ENCODE measurements around the gene ICA1L. TPM values are rescaled to one million over a fixed set of nuclear protein-coding genes. Genes with fewer than 3 reads are reported as not detected.
"Not testable (repeated sequence)": the region's sequence is repeated elsewhere in the genome, so short reads cannot be mapped to it uniquely, and the experiment has no call there.

Gene ICA1L
- total and polyA plus RNA-seq, 5 experiments from 2014 or later: 2.8 to 4.7 (median 3.6) TPM

DNA sequence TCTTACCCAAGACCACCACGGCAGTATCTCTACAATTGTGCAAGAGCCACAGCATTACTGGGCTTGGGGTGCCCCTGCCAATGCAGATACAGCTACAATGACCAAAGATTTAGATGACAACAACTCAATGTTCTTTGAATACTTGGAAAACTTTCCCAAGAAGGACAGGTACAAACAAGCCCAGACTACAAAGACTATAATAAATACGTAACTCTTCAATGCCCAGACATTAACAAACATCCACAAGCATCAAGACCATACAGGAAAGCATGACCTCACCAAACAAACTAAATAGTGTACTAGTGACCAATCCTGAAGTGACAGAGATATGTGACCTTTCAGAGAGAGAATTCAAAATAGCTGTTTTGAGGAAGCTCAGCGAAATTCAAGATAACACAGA lies 62.8 kb downstream of the ICA1L start:
- no peak for DNase-seq
- Mint-ChIP-seq H3K4me1 (peaks cover 0 to 1% (median 0%) of the 10 kb centered on the region in 4 donors), H3K4me3 (no peak overlapping the region), H3K36me3 (peaks cover 31 to 61% (median 42%) of the 10 kb centered on the region in 3 donors), H3K27me3 (no peaks in the 10 kb centered on the region), H3K9me3 (peaks cover 0 to 17% (median 2%) of the 10 kb centered on the region in 9 donors), H3K27ac (peak overlapping the region in 2 of 10 donors; percentile 34 to 75)
- POLR2A ChIA-PET: no interaction called here
- ATAC-seq: no peak

DNA sequence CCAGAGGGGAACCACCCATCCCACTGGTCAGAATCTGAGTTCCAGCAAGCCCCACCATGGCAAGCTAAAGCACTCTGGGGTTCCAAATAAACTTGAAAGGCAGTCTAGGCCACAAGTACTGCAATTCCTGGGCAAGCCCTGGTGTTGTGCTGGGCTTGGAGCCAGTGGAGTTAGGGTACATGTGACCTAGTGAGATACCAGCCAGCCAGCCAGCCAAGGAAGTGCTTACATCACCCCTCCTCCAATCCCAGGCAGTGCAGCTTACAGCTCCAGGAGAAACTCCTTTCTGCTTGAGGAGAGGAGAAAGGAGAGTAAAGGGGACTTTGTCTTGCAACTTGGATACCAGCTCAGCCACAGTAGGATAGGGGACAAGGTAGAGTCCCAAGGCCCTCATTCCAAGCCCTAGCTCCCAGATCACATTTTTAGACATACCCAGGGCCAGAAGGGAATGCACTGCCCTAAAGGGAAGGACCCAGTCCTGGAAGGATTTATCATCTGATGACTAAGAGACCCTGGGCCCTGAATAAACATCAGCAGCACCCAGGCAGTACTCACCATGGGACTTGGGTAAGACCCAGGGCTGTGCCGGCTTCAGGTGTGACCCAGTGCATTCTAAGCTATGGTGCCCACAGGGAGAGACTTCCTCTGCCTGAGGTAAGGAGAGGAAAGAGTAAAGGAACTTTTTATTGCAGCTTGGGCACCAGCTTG lies 64.0 kb downstream of the ICA1L start:
- ATAC-seq, H3K4me3 Mint-ChIP-seq: not testable (repeated sequence)
- H3K36me3 Mint-ChIP-seq: peaks cover 32 to 60% (median 52%) of the 10 kb centered on the region in 3 donors

DNA sequence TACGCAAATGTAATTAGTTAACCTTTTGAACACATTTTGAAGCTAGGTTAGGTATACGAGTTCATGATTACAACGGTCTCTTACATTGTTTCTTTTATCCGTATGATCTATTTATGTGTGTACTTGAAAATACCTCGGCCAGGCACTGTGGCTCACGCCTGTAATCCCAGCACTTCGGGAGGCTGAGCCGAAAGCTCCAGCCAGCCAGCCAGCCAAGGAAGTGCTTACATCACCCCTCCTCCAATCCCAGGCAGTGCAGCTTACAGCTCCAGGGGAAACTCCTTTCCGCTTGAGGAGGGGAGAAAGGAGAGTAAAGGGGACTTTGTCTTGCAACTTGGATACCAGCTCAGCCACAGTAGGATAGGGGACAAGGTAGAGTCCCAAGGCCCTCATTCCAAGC lies 65.7 kb downstream of the ICA1L start:
- H3K9me3 Mint-ChIP-seq: peaks cover 0 to 13% (median 1%) of the 10 kb centered on the region in 9 donors
- H3K4me1 Mint-ChIP-seq, POLR2A ChIA-PET, DNase-seq, ATAC-seq, H3K27me3 Mint-ChIP-seq: not testable (repeated sequence)
- H3K36me3 Mint-ChIP-seq: peaks cover 32 to 62% (median 60%) of the 10 kb centered on the region in 3 donors
- H3K4me3 Mint-ChIP-seq: peak overlapping the region in 1 of 10 donors; percentile 15
- peak overlapping the region in 1 of 10 donors; percentile 36 for H3K27ac Mint-ChIP-seq

More for the DNA sequence above, 64.0 kb downstream of the ICA1L start:
- not testable (repeated sequence) for H3K27me3 Mint-ChIP-seq, H3K4me1 Mint-ChIP-seq, DNase-seq, H3K27ac Mint-ChIP-seq
- peaks cover 0 to 17% (median 2%) of the 10 kb centered on the region in 9 donors for H3K9me3 Mint-ChIP-seq
- POLR2A ChIA-PET: interaction anchor here (1.0 kb wide), 1 partner anchor 172 kb away, joined by 3 read pairs; no protein-coding TSS in a partner anchor

DNA sequence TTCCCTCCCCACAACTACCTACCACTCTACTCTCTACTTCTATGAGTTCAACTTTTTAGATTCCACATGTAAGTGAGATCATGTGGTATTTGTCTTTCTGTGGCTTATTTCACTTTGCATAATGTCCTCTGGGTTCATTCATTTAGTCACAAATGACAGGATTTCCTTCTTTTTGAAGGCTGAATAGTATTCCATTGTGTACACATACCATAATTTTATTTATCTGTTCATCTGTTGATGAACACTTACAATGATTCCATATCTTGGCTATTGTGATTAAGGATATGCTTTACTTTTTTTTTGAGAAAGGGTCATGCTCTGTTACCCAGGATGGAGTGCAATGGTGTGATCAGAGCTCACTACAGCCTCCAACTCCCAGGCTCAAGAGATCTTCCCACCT lies 73.6 kb downstream of the ICA1L start:
- peak overlapping the region in 2 of 10 donors; percentile 51 to 80 for H3K27ac Mint-ChIP-seq
- H3K36me3 Mint-ChIP-seq: peaks cover 16 to 59% (median 32%) of the 10 kb centered on the region in 3 donors
- no peak overlapping the region for H3K4me3 Mint-ChIP-seq
- DNase-seq (no peak), ATAC-seq (no peak)
- peaks cover 0 to 8% (median 0%) of the 10 kb centered on the region in 9 donors for H3K9me3 Mint-ChIP-seq
- no peaks in the 10 kb centered on the region for H3K27me3 Mint-ChIP-seq
- no peaks in the 10 kb centered on the region for H3K4me1 Mint-ChIP-seq
- POLR2A ChIA-PET: interaction anchor here (1.0 to 1.5 kb wide), 2 partner anchors 11 to 163 kb away, joined by 3 read pairs; partner anchors contain the start of gene FAM117B

DNA sequence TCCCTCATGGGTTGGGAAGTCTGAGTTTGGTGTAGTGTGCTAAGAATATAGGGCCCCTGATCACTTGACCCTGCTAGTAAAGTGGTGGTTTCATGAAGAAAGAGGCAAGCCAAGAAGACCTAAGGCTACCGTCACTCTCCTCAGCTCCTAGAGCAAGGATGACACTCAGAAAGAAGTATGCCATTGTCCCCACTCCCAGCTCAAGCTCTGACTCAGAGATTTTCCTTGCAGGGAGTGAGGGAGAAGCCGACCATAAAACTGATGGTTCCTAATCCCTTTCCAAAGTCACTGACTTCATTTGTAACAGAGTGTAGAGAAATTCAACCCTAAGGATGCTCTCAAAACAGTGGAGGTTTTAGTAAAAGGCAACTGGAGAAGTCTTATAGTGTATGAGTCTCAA lies 80.9 kb downstream of the ICA1L start:
- DNase-seq (no peak), ATAC-seq (no peak)
- H3K4me3 Mint-ChIP-seq: no peak overlapping the region
- no peaks in the 10 kb centered on the region for H3K9me3 Mint-ChIP-seq
- H3K4me1 Mint-ChIP-seq: peaks cover 0 to 7% (median 3%) of the 10 kb centered on the region in 4 donors
- H3K27me3 Mint-ChIP-seq: no peaks in the 10 kb centered on the region
- peak overlapping the region in 5 of 10 donors; percentile 34 to 65 (median 52) for H3K27ac Mint-ChIP-seq
- POLR2A ChIA-PET: no interaction called here
- H3K36me3 Mint-ChIP-seq: peaks cover 20 to 51% (median 32%) of the 10 kb centered on the region in 3 donors

DNA sequence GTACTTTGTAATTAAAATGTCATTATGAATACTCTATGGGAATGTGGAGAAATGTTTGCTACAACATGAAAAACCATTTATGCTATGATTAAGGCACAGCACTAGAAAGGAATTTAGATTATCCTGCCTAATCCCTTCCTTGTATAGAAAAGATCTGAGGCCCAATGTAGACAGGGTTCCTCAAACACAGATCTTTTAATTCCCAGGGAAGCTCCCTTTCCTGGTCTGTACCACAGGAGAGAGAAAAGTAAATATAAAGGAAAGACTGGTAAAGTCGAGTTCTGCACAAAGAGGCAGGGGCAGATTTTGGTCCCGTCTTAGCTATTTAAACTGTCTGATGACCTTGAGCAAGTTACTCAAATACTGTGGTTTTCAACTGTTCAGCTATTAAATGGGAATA lies 84.7 kb downstream of the ICA1L start:
- no peak for ATAC-seq
- no peaks in the 10 kb centered on the region for H3K9me3 Mint-ChIP-seq
- no peak overlapping the region for H3K4me3 Mint-ChIP-seq
- H3K36me3 Mint-ChIP-seq: peaks cover 20 to 70% (median 38%) of the 10 kb centered on the region in 3 donors
- POLR2A ChIA-PET: interaction anchor here (1.1 kb wide), 1 partner anchor 10 kb away, joined by 3 read pairs; no protein-coding TSS in a partner anchor
- DNase-seq: no peak
- no peaks in the 10 kb centered on the region for H3K27me3 Mint-ChIP-seq
- peaks cover 0 to 7% (median 3%) of the 10 kb centered on the region in 4 donors for H3K4me1 Mint-ChIP-seq
- H3K27ac Mint-ChIP-seq: peak overlapping the region in 3 of 10 donors; percentile 4 to 64 (median 39)

GRCh38 chr2:202782940-202783558 lies 88.5 kb downstream of the ICA1L start:
- ATAC-seq: no peak
- peak overlapping the region in 2 of 10 donors; percentile 19 to 51 for H3K27ac Mint-ChIP-seq
- H3K27me3 Mint-ChIP-seq: no peaks in the 10 kb centered on the region
- no peak overlapping the region for H3K4me3 Mint-ChIP-seq
- POLR2A ChIA-PET: no interaction called here
- H3K4me1 Mint-ChIP-seq: peaks cover 0 to 18% (median 7%) of the 10 kb centered on the region in 4 donors
- no peak for DNase-seq
- H3K9me3 Mint-ChIP-seq: no peaks in the 10 kb centered on the region
- H3K36me3 Mint-ChIP-seq: peaks cover 10 to 83% (median 43%) of the 10 kb centered on the region in 3 donors

DNA sequence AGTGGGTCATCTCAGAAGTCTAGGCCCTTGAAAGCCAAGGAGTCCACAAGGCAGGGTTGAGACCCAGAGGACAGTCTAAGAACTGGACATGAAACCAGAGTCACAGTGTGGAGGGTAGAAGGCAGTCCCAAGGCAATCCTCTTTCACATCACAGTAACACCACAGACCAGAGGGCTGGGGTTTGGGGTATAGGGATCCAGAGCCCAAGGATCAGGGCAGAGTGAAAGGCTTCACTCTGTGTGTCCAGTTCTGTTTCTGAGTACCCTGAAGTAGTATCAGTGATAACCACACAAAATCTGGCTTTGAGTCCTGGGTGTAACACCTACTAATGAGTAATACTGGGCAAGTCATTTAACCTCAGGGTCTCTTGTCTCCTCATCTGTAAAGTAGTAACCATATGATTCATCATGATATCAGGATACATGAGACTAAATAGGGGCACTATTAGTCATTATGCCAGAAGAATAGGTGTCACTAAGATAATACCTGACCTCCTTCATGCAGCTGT lies 91.0 kb downstream of the ICA1L start:
- ATAC-seq (no peak), DNase-seq (no peak)
- H3K4me1 Mint-ChIP-seq: peaks cover 0 to 12% (median 6%) of the 10 kb centered on the region in 4 donors
- peaks cover 0 to 86% (median 41%) of the 10 kb centered on the region in 3 donors for H3K36me3 Mint-ChIP-seq
- H3K27ac Mint-ChIP-seq: peak overlapping the region in 1 of 10 donors; percentile 16
- peaks cover 0 to 1% (median 0%) of the 10 kb centered on the region in 9 donors for H3K9me3 Mint-ChIP-seq
- POLR2A ChIA-PET: no interaction called here
- no peak overlapping the region for H3K4me3 Mint-ChIP-seq
- no peaks in the 10 kb centered on the region for H3K27me3 Mint-ChIP-seq

DNA sequence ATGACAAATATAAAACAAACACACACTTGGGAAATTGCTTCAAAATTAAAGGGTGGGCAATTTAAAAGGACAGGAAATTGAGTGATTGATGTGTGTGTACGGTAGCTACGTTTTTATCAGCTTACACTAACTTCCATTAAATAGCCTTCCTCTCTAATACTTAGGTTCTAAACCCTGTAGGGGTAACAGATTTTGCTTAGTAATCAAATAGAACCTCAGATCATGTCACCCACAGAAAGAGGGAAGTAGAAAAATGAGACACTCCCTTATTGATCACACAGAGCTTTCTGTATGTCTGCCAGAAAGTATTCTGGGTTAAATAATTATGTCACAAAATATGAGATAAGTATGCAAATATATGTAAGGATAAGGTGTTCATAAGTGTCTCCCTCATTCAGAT lies 93.3 kb downstream of the ICA1L start:
- no peaks in the 10 kb centered on the region for H3K27me3 Mint-ChIP-seq
- DNase-seq (no peak), ATAC-seq (no peak)
- H3K4me3 Mint-ChIP-seq: no peak overlapping the region
- peaks cover 4 to 90% (median 52%) of the 10 kb centered on the region in 3 donors for H3K36me3 Mint-ChIP-seq
- POLR2A ChIA-PET: no interaction called here
- H3K4me1 Mint-ChIP-seq: peaks cover 0 to 14% (median 8%) of the 10 kb centered on the region in 4 donors
- H3K27ac Mint-ChIP-seq: no peak overlapping the region
- peaks cover 0 to 1% (median 0%) of the 10 kb centered on the region in 9 donors for H3K9me3 Mint-ChIP-seq

DNA sequence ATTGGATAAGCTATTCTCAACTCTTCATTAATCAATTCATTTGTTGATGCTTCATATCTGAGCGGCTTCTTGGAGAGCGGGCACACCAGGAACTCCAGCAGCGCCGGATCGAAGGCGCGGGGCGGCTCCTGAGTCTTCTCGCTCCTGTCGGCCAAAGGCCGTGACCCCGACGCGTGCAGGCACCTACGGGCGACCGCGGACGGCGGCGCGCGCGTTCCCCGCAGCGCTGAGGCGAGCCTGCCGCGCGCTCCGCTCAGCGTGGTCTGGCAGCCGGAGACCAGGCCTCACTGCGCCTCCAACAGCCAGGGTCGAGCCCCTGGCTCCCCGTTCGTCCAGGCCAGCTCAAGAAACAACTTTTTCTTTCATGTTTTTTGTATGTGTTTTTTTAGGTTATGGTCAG lies 97.5 kb downstream of the ICA1L start:
- POLR2A ChIA-PET: no interaction called here
- Mint-ChIP-seq H3K9me3 (peaks cover 0 to 1% (median 0%) of the 10 kb centered on the region in 9 donors), H3K27me3 (no peaks in the 10 kb centered on the region), H3K4me1 (peaks cover 7 to 16% (median 16%) of the 10 kb centered on the region in 4 donors), H3K27ac (peak overlapping the region in 2 of 10 donors; percentile 13 to 80), H3K36me3 (peaks cover 10 to 82% (median 45%) of the 10 kb centered on the region in 3 donors), H3K4me3 (no peak overlapping the region)
- DNase-seq: no peak
- ATAC-seq: no peak

DNA sequence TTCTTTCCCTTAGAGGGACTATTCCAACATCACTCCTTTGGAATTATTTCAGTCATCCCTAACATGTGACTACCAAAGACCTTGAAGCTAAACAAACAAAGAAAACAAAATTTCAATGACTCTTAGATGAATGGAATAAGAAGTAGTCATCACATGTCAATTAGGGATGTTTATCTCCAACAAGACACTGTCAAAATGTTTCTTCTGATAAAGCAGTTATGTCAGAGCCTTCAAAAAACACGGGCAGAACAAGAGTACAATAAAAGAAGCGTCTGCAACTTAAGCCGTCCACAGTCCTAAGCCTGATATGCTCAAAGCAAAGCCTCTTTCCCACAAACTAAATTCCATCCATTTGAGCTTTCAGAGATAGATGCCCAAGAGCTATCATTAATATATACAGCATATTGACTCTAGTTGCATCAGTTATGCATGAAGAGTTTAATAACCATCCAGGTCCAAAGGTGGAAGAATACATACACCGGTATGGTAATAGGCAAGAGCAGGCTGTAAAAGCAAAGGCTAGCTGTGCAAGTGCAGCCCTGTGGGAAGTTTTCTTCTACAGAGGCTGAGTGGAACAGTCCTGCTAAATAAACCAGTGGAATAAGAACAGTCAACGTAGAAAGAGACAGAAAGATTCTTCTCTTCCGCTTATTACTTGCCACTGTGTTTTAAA lies 98.1 kb downstream of the ICA1L start:
- peaks cover 0 to 1% (median 0%) of the 10 kb centered on the region in 9 donors for H3K9me3 Mint-ChIP-seq
- H3K4me3 Mint-ChIP-seq: no peak overlapping the region
- peak overlapping the region in 1 of 10 donors; percentile 24 for H3K27ac Mint-ChIP-seq
- DNase-seq (no peak), ATAC-seq (no peak)
- H3K4me1 Mint-ChIP-seq: peaks cover 7 to 16% (median 12%) of the 10 kb centered on the region in 4 donors
- no peaks in the 10 kb centered on the region for H3K27me3 Mint-ChIP-seq
- H3K36me3 Mint-ChIP-seq: peaks cover 10 to 76% (median 45%) of the 10 kb centered on the region in 3 donors
- POLR2A ChIA-PET: no interaction called here

DNA sequence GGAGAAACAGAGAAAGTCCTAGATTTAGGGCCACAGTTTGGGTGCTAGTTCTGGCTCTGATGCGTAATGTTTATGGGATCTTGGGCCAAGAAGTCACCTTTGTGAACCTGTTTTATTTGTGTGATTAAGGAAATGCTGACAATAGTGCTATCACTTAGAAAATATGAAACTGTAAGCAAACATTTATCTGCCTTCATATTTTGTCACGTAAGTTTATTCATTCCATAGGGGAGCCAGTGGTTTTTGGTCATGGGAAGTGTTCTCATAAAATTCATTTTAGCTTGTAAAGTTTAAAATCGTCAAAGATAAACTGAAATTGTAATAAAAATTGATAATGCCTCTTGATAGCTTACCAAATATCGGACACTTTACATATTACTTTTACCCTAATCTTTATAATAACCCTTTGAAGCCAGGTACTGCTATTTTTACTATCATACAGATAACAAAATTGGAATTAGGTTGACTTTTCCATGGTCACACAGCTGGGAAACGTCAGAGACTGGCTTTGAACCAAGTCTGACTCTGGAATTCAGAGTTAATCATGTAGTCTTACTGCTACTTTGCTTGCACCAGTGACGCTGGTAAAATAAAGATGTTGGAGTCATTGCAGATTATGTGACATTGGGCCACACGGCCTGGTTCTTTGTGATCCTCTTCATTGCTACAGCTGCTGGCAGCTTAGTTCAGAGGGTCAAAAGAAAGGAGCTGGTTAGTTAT lies 99.7 kb downstream of the ICA1L start:
- peaks cover 10 to 23% (median 19%) of the 10 kb centered on the region in 4 donors for H3K4me1 Mint-ChIP-seq
- H3K36me3 Mint-ChIP-seq: peaks cover 10 to 62% (median 34%) of the 10 kb centered on the region in 3 donors
- peak overlapping the region in 1 of 10 donors; percentile 34 for H3K27ac Mint-ChIP-seq
- no peak overlapping the region for H3K4me3 Mint-ChIP-seq
- no peaks in the 10 kb centered on the region for H3K9me3 Mint-ChIP-seq
- ATAC-seq (no peak), DNase-seq (no peak)
- no peaks in the 10 kb centered on the region for H3K27me3 Mint-ChIP-seq
- POLR2A ChIA-PET: interaction anchor here (0.5 to 1.1 kb wide), 2 partner anchors 138 to 1626 kb away, joined by 3 to 4 read pairs; no protein-coding TSS in a partner anchor

Data from naive thymus-derived CD8-positive, alpha-beta T cell (primary cell).